Fibroblast of mammary gland (primary cell): Measurements from ENCODE around the gene NUDCD2.
"Not testable (repeated sequence)": the region's sequence is repeated elsewhere in the genome, so short reads cannot be mapped to it uniquely, and the experiment has no call there.

Source experiments
- DNase-seq: peaks from one replicate; pipeline ENCODE4 v3.0.0-alpha.2; 2010; ENCODE audit warnings: low read depth
- H3K4me3 ChIP-seq: 2 replicates; pipeline ENCODE4 v1.5.1; 2011; ENCODE audit warnings: low read depth, mild to moderate bottlenecking, low read length, moderate library complexity; ENCODE audit not compliant: control insufficient read depth
- CTCF ChIP-seq: conservative IDR thresholded peaks from 2 replicates; pipeline ENCODE4 v1.5.1; 2011; ENCODE audit warnings: low read depth, low read length, inconsistent platforms; ENCODE audit not compliant: control insufficient read depth, insufficient read depth

Gene NUDCD2

GRCh38 chr5:163456840-163457239 lies 3.1 kb downstream of the NUDCD2 start:
- TF ChIP-seq CTCF: no peak
- no peak for DNase-seq
- no peak overlapping the region for H3K4me3 ChIP-seq

GRCh38 chr5:163456029-163456589 lies 3.8 kb downstream of the NUDCD2 start:
- TF ChIP-seq CTCF: no peak
- no peak overlapping the region for H3K4me3 ChIP-seq
- no peak for DNase-seq

- not testable (repeated sequence) for H3K4me3 ChIP-seq, DNase-seq
Observed at GRCh38 chr5:163455406-163455805, 4.5 kb downstream of the NUDCD2 start.

- TF ChIP-seq CTCF: no peak
- H3K4me3 ChIP-seq: no peak overlapping the region
- DNase-seq: no peak
Observed at GRCh38 chr5:163453705-163454104, 6.2 kb downstream of the NUDCD2 start.

- no peak for DNase-seq
- no peak for TF ChIP-seq CTCF
Observed at GRCh38 chr5:163451489-163451888, 8.4 kb downstream of the NUDCD2 start.

GRCh38 chr5:163448491-163448890 lies 11.4 kb downstream of the NUDCD2 start:
- no peak overlapping the region for H3K4me3 ChIP-seq
- TF ChIP-seq CTCF: no peak

More at GRCh38 chr5:163451489-163451888, 8.4 kb downstream of the NUDCD2 start:
- no peak overlapping the region for H3K4me3 ChIP-seq

GRCh38 chr5:163447875-163448274 lies 12.0 kb downstream of the NUDCD2 start:
- TF ChIP-seq CTCF: no peak
- DNase-seq: no peak
- no peak overlapping the region for H3K4me3 ChIP-seq

More at GRCh38 chr5:163448491-163448890, 11.4 kb downstream of the NUDCD2 start:
- no peak for DNase-seq
